GM21381 (cell line): ENCODE measurements around the gene FOXJ1.
A peak's percentile ranks its signal among the peaks of the same experiment; 100 is the strongest.

ENCODE experiments used
- ATAC-seq: cut with Tn5 transposase; IDR thresholded peaks from one replicate; pipeline ENCODE4 v1.9.1; 2021; ENCODE audit warnings: mild to moderate bottlenecking, moderate library complexity; ENCODE audit not compliant: unreplicated experiment

The FOXJ1 gene

GRCh38 chr17:76124582-76125390 lies 16.3 kb downstream of the FOXJ1 start:
- no peak for ATAC-seq

- no peak for ATAC-seq
These were observed 17.1 kb downstream of the FOXJ1 start for GRCh38 chr17:76123749-76124581.

- ATAC-seq = no peak
These were observed 17.9 kb downstream of the FOXJ1 start for GRCh38 chr17:76123191-76123499.

GRCh38 chr17:76122431-76123190 lies 18.4 kb downstream of the FOXJ1 start:
- no peak for ATAC-seq

GRCh38 chr17:76121932-76122430 lies 19.1 kb downstream of the FOXJ1 start:
- ATAC-seq = no peak

GRCh38 chr17:76120658-76121008 lies 20.4 kb downstream of the FOXJ1 start:
- ATAC-seq = no peak

GRCh38 chr17:76119409-76120371 lies 21.4 kb downstream of the FOXJ1 start:
- no peak for ATAC-seq

- ATAC-seq = no peak
These were observed 25.8 kb downstream of the FOXJ1 start for GRCh38 chr17:76115138-76115754.

GRCh38 chr17:76111956-76112355 lies 29.1 kb downstream of the FOXJ1 start:
- ATAC-seq = no peak

- ATAC-seq = no peak
These were observed 33.5 kb downstream of the FOXJ1 start for GRCh38 chr17:76107509-76107908.

GRCh38 chr17:76106703-76107102 lies 34.3 kb downstream of the FOXJ1 start:
- no peak for ATAC-seq

- ATAC-seq = no peak
These were observed 36.2 kb downstream of the FOXJ1 start for GRCh38 chr17:76104896-76105231.

GRCh38 chr17:76104140-76104895 lies 36.7 kb downstream of the FOXJ1 start:
- no peak for ATAC-seq

- ATAC-seq = peak; percentile 87
These were observed 37.5 kb downstream of the FOXJ1 start, which contains the start of gene EXOC7 for GRCh38 chr17:76103274-76104139. Gene EXOC7 (minus strand): TSS chr17:76103787. CDS start chr17:76103692, 95 bp downstream.

- no peak for ATAC-seq
These were observed 38.1 kb downstream of the FOXJ1 start for GRCh38 chr17:76102944-76103273.

GRCh38 chr17:76097716-76098295 lies 43.2 kb downstream of the FOXJ1 start:
- ATAC-seq = no peak

GRCh38 chr17:76095943-76096342 lies 45.1 kb downstream of the FOXJ1 start:
- no peak for ATAC-seq

- ATAC-seq = no peak
These were observed 47.0 kb downstream of the FOXJ1 start for GRCh38 chr17:76094046-76094445.
